Measurements from ENCODE around the gene CNTNAP4. TPM values are rescaled to one million over a fixed set of nuclear protein-coding genes. Genes with fewer than 3 reads are reported as not detected.

Gene CNTNAP4
- total RNA-seq, 2 experiments from 2014 or later: not detected

- CTCF ChIA-PET: no interaction called here
- ATAC-seq: no peak
- H3K27ac Mint-ChIP-seq: no peak overlapping the region
- no peak overlapping the region for H3K4me3 Mint-ChIP-seq
- no peaks in the 10 kb centered on the region for H3K36me3 Mint-ChIP-seq
- H3K27me3 Mint-ChIP-seq: no peaks in the 10 kb centered on the region
- peaks cover 7% of the 10 kb centered on the region for H3K9me3 Mint-ChIP-seq (ENCODE audit: low read depth)
- no peaks in the 10 kb centered on the region for H3K4me1 Mint-ChIP-seq
- DNase-seq: no peak
These were observed 297.4 kb downstream of the CNTNAP4 start for GRCh38 chr16:76574651-76575050.

- CTCF ChIA-PET: no interaction called here
- ATAC-seq (no peak), DNase-seq (no peak)
- no peaks in the 10 kb centered on the region for H3K27me3 Mint-ChIP-seq
- no peaks in the 10 kb centered on the region for H3K4me1 Mint-ChIP-seq
- no peaks in the 10 kb centered on the region for H3K36me3 Mint-ChIP-seq
- peaks cover 3% of the 10 kb centered on the region for H3K9me3 Mint-ChIP-seq (ENCODE audit: low read depth)
- no peak overlapping the region for H3K4me3 Mint-ChIP-seq
- H3K27ac Mint-ChIP-seq: no peak overlapping the region
These were observed 299.3 kb downstream of the CNTNAP4 start for GRCh38 chr16:76576526-76576925.

GRCh38 chr16:76577003-76577402 lies 299.8 kb downstream of the CNTNAP4 start:
- Mint-ChIP-seq H3K27me3 (no peaks in the 10 kb centered on the region), H3K4me1 (no peaks in the 10 kb centered on the region), H3K9me3 (ENCODE audit: low read depth) (peaks cover 5% of the 10 kb centered on the region), H3K4me3 (no peak overlapping the region), H3K27ac (no peak overlapping the region), H3K36me3 (no peaks in the 10 kb centered on the region)
- DNase-seq (no peak), ATAC-seq (no peak)
- CTCF ChIA-PET: no interaction called here

- no peak overlapping the region for H3K27ac Mint-ChIP-seq
- ATAC-seq: no peak
These were observed 302.2 kb downstream of the CNTNAP4 start for GRCh38 chr16:76579277-76579922.

GRCh38 chr16:76583466-76583865 lies 306.3 kb downstream of the CNTNAP4 start:
- ATAC-seq (no peak), DNase-seq (no peak)
- Mint-ChIP-seq H3K4me3 (no peak overlapping the region), H3K27me3 (no peaks in the 10 kb centered on the region), H3K36me3 (no peaks in the 10 kb centered on the region), H3K4me1 (no peaks in the 10 kb centered on the region), H3K9me3 (ENCODE audit: low read depth) (peaks cover 2% of the 10 kb centered on the region), H3K27ac (no peak overlapping the region)
- CTCF ChIA-PET: no interaction called here

More at GRCh38 chr16:76579277-76579922, 302.2 kb downstream of the CNTNAP4 start:
- CTCF ChIA-PET: no interaction called here
- H3K27me3 Mint-ChIP-seq: no peaks in the 10 kb centered on the region
- DNase-seq: no peak
- peaks cover 5% of the 10 kb centered on the region for H3K9me3 Mint-ChIP-seq (ENCODE audit: low read depth)
- H3K36me3 Mint-ChIP-seq: no peaks in the 10 kb centered on the region
- H3K4me3 Mint-ChIP-seq: no peak overlapping the region
- no peaks in the 10 kb centered on the region for H3K4me1 Mint-ChIP-seq

- Mint-ChIP-seq H3K4me3 (no peak overlapping the region), H3K27ac (no peak overlapping the region), H3K27me3 (no peaks in the 10 kb centered on the region), H3K36me3 (no peaks in the 10 kb centered on the region), H3K9me3 (ENCODE audit: low read depth) (peaks cover 2% of the 10 kb centered on the region), H3K4me1 (no peaks in the 10 kb centered on the region)
- no peak for ATAC-seq
- CTCF ChIA-PET: no interaction called here
- DNase-seq: no peak
These were observed 306.7 kb downstream of the CNTNAP4 start for GRCh38 chr16:76583945-76584344.

- no peak for DNase-seq
- Mint-ChIP-seq H3K9me3 (ENCODE audit: low read depth) (no peaks in the 10 kb centered on the region), H3K4me1 (no peaks in the 10 kb centered on the region), H3K27ac (no peak overlapping the region), H3K27me3 (no peaks in the 10 kb centered on the region), H3K36me3 (no peaks in the 10 kb centered on the region), H3K4me3 (no peak overlapping the region)
- CTCF ChIA-PET: no interaction called here
- no peak for ATAC-seq
These were observed 321.3 kb downstream of the CNTNAP4 start for GRCh38 chr16:76598498-76598897.

- DNase-seq (no peak), ATAC-seq (no peak)
- H3K27ac Mint-ChIP-seq: no peak overlapping the region
- H3K9me3 Mint-ChIP-seq (ENCODE audit: low read depth): no peaks in the 10 kb centered on the region
- H3K27me3 Mint-ChIP-seq: no peaks in the 10 kb centered on the region
- H3K4me1 Mint-ChIP-seq: no peaks in the 10 kb centered on the region
- CTCF ChIA-PET: no interaction called here
- no peaks in the 10 kb centered on the region for H3K36me3 Mint-ChIP-seq
- H3K4me3 Mint-ChIP-seq: no peak overlapping the region
These were observed 330.1 kb downstream of the CNTNAP4 start for GRCh38 chr16:76607317-76607716.
